Keratinocyte (primary cell): Measurements from ENCODE around the gene COMMD2.

Experiments used
- EZH2 ChIP-seq: IDR thresholded peaks from one replicate; pipeline ENCODE4 v1.6.1; 2012; ENCODE audit warnings: inconsistent platforms, mild to moderate bottlenecking, low read length, moderate library complexity
- TF ChIP-seq, protein P1 (sequence below), 3 experiments: IDR thresholded peaks in 1 of 3; conservative IDR thresholded peaks in 1 of 3; optimal IDR thresholded peaks in 1 of 3; 2 replicates in 2 of 3; 3 replicates in 1 of 3; pipeline versions ENCODE3 to v1.5.1; 2011; ENCODE audit warnings: low read length in 3 of 3, mild to moderate bottlenecking in 3 of 3, moderate library complexity in 2 of 3, control low read depth in 1 of 3, inconsistent platforms in 1 of 3; ENCODE audit not compliant: insufficient read depth in 2 of 3; ENCODE audit errors: extremely low read depth in 1 of 3

DNA sequence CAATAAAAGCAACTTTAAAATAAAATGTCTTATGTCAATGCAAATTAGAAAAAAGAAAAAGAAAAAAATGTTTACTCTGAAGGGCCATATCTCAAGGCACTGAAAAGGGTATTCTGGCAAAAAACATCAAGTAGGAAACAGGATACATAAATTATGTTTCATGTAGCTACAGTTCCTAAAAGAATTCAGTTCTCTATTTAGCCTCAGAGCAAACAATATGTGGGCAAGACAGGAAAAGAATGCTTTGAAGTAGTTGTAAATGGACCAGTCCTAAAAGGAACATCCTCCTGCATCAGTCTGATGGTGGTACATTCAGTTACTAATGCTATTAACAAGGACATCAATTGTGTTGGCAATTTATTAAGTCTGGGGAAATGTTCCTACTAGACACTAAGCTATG is 8.1 kb downstream of the COMMD2 start:
- TF ChIP-seq, protein P1, sequence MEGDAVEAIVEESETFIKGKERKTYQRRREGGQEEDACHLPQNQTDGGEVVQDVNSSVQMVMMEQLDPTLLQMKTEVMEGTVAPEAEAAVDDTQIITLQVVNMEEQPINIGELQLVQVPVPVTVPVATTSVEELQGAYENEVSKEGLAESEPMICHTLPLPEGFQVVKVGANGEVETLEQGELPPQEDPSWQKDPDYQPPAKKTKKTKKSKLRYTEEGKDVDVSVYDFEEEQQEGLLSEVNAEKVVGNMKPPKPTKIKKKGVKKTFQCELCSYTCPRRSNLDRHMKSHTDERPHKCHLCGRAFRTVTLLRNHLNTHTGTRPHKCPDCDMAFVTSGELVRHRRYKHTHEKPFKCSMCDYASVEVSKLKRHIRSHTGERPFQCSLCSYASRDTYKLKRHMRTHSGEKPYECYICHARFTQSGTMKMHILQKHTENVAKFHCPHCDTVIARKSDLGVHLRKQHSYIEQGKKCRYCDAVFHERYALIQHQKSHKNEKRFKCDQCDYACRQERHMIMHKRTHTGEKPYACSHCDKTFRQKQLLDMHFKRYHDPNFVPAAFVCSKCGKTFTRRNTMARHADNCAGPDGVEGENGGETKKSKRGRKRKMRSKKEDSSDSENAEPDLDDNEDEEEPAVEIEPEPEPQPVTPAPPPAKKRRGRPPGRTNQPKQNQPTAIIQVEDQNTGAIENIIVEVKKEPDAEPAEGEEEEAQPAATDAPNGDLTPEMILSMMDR (optimal IDR thresholded peaks at IDR 0.05 in 1 of 3, IDR thresholded peaks at IDR 0.05 in 1 of 3, conservative IDR thresholded peaks at IDR 0.05 in 1 of 3; ENCODE audit: extremely low read depth in 1 of 3, insufficient read depth in 2 of 3, low read length in 3 of 3), result no peak
- no peak for TF ChIP-seq EZH2
